ACC112 (cell line): Measurements from ENCODE around the gene TNS1.

Experiments used
- H2AFZ ChIP-seq: fragments of 200-600 bp; sonication (generic); one replicate; pipeline ENCODE4 v1.6.0; 2017; ENCODE audit warnings: antibody characterized with exemption, low read length; ENCODE audit not compliant: unreplicated experiment
- H3K27ac ChIP-seq: fragments of 200-600 bp; sonication (generic); 2 replicates; pipeline ENCODE4 v1.5.1; 2014; ENCODE audit warnings: low read depth, mild to moderate bottlenecking, antibody characterized with exemption, low read length, moderate library complexity
- H3K27me3 ChIP-seq: fragments of 200-600 bp; sonication (generic); 2 replicates; pipeline ENCODE4 v1.6.1; 2014; ENCODE audit warnings: mild to moderate bottlenecking, antibody characterized with exemption, low read length, moderate library complexity, mixed read lengths; ENCODE audit not compliant: insufficient read depth
- H3K36me3 ChIP-seq: fragments of 200-600 bp; sonication (generic); 2 replicates; pipeline ENCODE4 v1.6.1; 2016; ENCODE audit warnings: mild to moderate bottlenecking, antibody characterized with exemption, low read length, moderate library complexity, mixed read lengths; ENCODE audit not compliant: insufficient read depth
- H3K4me1 ChIP-seq: fragments of 200-600 bp; sonication (generic); one replicate; pipeline ENCODE4 v1.6.1; 2016; ENCODE audit warnings: low read length, mixed read lengths; ENCODE audit not compliant: insufficient read depth, unreplicated experiment, control insufficient read depth
- H3K4me3 ChIP-seq: fragments of 200-600 bp; sonication (generic); 2 replicates; pipeline ENCODE4 v1.5.1; 2014; ENCODE audit warnings: mild to moderate bottlenecking, low read depth, low read length
- H3K79me2 ChIP-seq: fragments of 200-600 bp; sonication (generic); one replicate; pipeline ENCODE4 v1.6.0; 2016; ENCODE audit warnings: low read length; ENCODE audit not compliant: control insufficient read depth, unreplicated experiment, insufficient read depth

Gene TNS1

DNA sequence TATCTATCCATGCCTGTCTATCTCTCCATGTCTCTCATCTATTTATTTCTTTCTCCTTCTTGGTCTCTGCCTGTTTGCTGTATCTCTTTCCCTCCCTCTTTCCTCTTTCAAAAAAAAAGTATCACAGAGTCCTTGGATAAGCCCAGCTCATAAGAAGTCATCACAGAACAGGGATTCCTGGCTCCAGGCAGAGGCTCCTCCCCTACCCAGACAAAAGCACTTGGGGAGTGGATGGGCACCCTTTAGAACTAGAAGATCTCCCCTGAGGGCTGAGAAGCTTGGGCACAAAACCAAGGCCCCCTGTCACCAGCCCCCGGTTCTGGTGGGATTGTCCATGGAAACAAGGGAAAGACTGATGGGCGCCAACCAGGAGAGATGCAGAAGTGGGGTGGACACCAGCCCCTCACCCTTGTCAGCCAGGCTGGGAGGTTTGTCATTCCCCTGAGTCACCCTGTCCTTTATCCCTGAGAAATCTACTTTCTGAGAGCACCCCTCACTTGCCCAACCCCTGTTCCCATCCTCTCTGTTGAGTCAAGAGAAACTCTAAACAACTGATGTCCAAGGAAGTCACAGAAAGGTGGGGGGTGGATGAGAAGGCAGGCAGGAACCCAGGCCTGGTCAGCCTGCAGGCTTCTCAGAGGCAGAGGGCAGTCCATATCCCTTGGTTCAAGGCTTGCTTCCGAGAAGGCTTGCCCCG is 127.1 kb downstream of the TNS1 start:
- Histone ChIP-seq H3K79me2 (no peaks in the 10 kb centered on the region), H3K27me3 (no peaks in the 10 kb centered on the region), H3K4me3 (no peak overlapping the region), H2AFZ (no peak overlapping the region), H3K27ac (peak overlapping the region; percentile 72), H3K36me3 (peaks cover 26% of the 10 kb centered on the region; the same call in 1 of the 2 replicates), H3K4me1 (peaks cover 21% of the 10 kb centered on the region)

GRCh38 chr2:217875138-217875537 is 127.7 kb downstream of the TNS1 start:
- peaks cover 20% of the 10 kb centered on the region; the same call in 1 of the 2 replicates for H3K36me3 ChIP-seq
- H3K27ac ChIP-seq = peak overlapping the region; percentile 72
- no peaks in the 10 kb centered on the region for H3K27me3 ChIP-seq
- H3K4me3 ChIP-seq = no peak overlapping the region
- peaks cover 23% of the 10 kb centered on the region for H3K4me1 ChIP-seq
- H2AFZ ChIP-seq = no peak overlapping the region
- no peaks in the 10 kb centered on the region for H3K79me2 ChIP-seq

- H3K4me1 ChIP-seq = peaks cover 41% of the 10 kb centered on the region
Observed at GRCh38 chr2:217873371-217873770, 129.4 kb downstream of the TNS1 start.

DNA sequence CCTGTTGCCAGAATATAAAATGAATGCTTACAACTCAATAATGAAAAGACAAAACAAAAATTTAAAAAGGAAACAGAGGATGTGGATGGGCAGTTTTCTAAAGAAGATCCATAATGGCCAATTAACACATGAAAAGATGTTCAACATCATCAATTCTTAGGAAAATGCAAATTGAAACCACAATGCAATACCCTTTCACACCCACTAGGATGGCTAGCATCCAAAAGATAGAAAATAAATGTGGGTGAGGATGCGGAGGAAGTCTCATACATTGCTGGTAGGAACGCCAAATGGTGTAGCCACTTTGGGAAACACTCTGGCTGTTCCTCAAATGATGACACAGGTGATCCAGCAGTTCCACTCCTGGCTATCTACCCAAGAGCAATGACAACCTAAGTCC is 130.5 kb downstream of the TNS1 start:
- H2AFZ ChIP-seq = no peak overlapping the region

More at GRCh38 chr2:217873371-217873770, 129.4 kb downstream of the TNS1 start:
- Histone ChIP-seq H2AFZ (no peak overlapping the region), H3K36me3 (peaks cover 17% of the 10 kb centered on the region), H3K4me3 (no peak overlapping the region), H3K27ac (no peak overlapping the region), H3K79me2 (peaks cover 1% of the 10 kb centered on the region), H3K27me3 (no peaks in the 10 kb centered on the region)

DNA sequence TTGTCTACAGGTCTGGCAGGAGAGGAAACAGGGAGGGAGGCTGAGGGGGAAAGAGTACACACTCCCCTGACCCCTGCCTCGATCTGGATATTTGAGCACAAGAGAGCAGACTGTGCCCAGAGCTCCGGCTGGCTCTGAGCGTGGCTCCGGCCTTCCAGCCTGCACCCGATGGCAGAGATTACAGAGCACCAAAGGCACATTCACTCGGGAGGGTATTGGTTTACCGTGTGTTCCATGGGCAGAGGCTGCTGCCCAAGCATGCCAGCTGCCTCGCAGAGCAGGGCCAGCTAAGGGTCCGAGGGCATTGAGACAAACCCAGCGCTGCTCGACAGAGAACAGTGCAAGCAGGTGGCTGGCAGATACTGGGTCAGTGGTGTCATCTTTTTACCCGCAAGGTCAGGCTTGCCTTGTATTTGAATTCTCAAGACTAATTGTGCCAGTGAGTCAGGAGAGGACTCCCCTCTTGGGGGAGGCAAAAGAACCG is 132.2 kb downstream of the TNS1 start:
- Histone ChIP-seq H3K27me3 (no peaks in the 10 kb centered on the region), H3K36me3 (peaks cover 31% of the 10 kb centered on the region), H3K4me3 (no peak overlapping the region), H2AFZ (no peak overlapping the region), H3K27ac (no peak overlapping the region), H3K4me1 (peaks cover 26% of the 10 kb centered on the region), H3K79me2 (peaks cover 6% of the 10 kb centered on the region)

More for the DNA sequence above, 130.5 kb downstream of the TNS1 start:
- H3K4me3 ChIP-seq = no peak overlapping the region
- peaks cover 6% of the 10 kb centered on the region for H3K79me2 ChIP-seq
- H3K27me3 ChIP-seq = no peaks in the 10 kb centered on the region
- no peak overlapping the region for H3K27ac ChIP-seq
- H3K4me1 ChIP-seq = peaks cover 41% of the 10 kb centered on the region
- peaks cover 27% of the 10 kb centered on the region for H3K36me3 ChIP-seq

DNA sequence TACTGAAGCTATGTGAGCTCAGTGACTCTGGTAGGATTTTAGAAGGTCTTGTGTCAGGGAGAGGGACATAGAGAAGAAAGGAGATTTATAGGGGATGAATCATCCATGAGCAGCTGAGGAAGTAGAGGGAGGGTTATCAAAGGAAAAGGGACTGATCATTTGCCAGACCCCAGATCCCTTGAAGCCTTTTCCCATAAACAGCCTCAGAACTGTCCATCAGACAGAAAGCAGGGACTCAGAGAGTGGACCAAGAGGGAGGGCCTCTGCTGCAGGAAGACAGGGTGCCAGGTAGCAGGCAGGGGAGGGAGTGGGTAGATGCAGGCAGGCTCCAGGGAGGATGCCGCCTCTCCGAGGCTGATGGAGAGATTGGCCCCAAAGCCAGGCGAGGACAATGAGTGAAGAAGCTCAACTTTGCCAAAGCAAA is 133.9 kb downstream of the TNS1 start:
- Histone ChIP-seq H3K4me1 (peaks cover 21% of the 10 kb centered on the region), H3K4me3 (no peak overlapping the region), H3K36me3 (peaks cover 31% of the 10 kb centered on the region), H3K27ac (0 out of 2 replicates have a peak overlapping the region, but pooled peaks have one; percentile 4), H3K27me3 (no peaks in the 10 kb centered on the region), H3K79me2 (peaks cover 6% of the 10 kb centered on the region), H2AFZ (no peak overlapping the region)

DNA sequence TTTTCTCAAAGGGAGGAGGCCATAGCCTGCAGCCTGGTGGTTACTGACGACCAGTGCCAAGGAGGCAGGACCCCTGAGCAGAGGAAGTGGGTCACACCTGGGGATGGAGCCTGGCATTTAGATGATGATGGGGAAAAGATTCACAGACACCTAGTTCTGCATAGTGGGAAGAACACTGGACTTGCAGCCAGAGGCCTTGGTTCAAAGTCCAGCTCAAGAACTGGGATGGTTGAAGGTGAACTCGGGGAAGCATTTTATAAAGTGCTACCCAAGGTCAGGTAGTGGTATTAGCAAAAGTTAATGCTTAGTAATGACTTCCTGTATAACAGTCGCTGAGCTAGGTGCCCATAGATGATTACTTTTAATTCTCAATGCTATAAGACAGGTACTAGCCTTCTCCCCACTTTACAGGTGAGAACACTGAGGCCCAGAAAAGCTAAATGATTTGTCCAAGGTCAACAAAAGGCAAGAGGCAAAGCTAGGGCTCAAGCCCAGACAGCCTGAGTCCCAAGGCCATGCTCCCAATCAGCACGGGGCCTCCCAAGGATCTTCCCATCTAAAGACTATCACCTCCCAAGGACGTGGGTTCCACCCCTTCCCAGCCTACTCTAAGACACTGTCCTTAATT is 134.4 kb downstream of the TNS1 start:
- H3K79me2 ChIP-seq = peaks cover 6% of the 10 kb centered on the region
- peaks cover 21% of the 10 kb centered on the region for H3K4me1 ChIP-seq
- H3K27me3 ChIP-seq = no peaks in the 10 kb centered on the region
- no peak overlapping the region for H2AFZ ChIP-seq
- H3K27ac ChIP-seq = 0 out of 2 replicates have a peak overlapping the region, but pooled peaks have one; percentile 2
- peaks cover 31% of the 10 kb centered on the region for H3K36me3 ChIP-seq
- no peak overlapping the region for H3K4me3 ChIP-seq

DNA sequence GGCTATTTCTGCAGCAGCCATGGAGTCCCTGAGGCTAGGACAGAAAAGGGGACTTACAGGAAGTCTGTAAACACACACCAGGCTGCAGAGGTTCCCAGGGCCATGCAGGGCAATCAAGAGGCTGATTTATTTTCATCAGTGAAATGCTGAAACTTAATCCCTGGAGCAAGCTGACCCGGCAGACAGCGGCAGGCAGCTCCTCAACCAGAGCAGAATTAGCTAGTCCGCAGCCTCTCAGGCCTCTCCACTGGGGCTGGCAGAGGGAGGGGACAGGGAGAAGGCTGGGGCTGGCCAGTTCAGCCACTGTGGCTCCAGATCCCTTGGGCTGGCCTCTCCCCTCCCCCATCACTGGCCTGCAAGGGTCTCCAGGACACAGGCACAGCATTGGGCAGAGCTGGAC is 136.3 kb downstream of the TNS1 start:
- Histone ChIP-seq H3K79me2 (peaks cover 6% of the 10 kb centered on the region), H3K27me3 (no peaks in the 10 kb centered on the region), H3K4me3 (no peak overlapping the region), H3K4me1 (peaks cover 21% of the 10 kb centered on the region), H3K36me3 (peaks cover 20% of the 10 kb centered on the region), H2AFZ (no peak overlapping the region), H3K27ac (no peak overlapping the region)

- H3K27ac ChIP-seq = no peak overlapping the region
- H3K4me3 ChIP-seq = no peak overlapping the region
- peaks cover 6% of the 10 kb centered on the region for H3K79me2 ChIP-seq
- no peak overlapping the region for H2AFZ ChIP-seq
- no peaks in the 10 kb centered on the region for H3K27me3 ChIP-seq
- peaks cover 19% of the 10 kb centered on the region for H3K4me1 ChIP-seq
- H3K36me3 ChIP-seq = peaks cover 20% of the 10 kb centered on the region
Observed at GRCh38 chr2:217864963-217865772, 137.6 kb downstream of the TNS1 start.

DNA sequence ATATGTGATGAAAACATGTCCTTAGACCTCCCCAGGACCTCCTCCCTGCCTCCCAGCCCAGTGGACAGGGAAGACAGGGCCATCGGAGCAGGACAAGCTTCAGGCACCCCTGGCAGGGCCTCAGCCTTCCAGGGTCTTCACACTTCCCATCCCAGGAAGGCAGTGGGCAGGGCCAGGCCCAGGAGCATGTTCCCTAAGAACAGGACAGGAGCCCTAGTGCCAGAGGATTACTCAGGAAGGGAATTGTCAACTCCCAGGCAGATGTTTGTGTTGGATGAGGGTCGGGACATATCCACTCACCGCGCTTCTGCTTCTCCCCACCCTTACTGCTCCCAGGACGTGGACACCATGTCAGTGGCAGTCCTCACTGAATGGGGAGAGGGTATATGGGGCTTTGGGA is 138.9 kb downstream of the TNS1 start:
- Histone ChIP-seq H3K4me3 (no peak overlapping the region), H3K79me2 (peaks cover 6% of the 10 kb centered on the region), H3K4me1 (peaks cover 15% of the 10 kb centered on the region), H2AFZ (no peak overlapping the region), H3K27ac (no peak overlapping the region), H3K36me3 (peaks cover 20% of the 10 kb centered on the region), H3K27me3 (no peaks in the 10 kb centered on the region)
